Measurements from ENCODE around the gene TMEM240. TPM values are rescaled to one million over a fixed set of nuclear protein-coding genes. Genes with fewer than 3 reads are reported as not detected.

Gene TMEM240
- total RNA-seq, result 4.0 and 4.6 TPM in 2 replicates

DNA sequence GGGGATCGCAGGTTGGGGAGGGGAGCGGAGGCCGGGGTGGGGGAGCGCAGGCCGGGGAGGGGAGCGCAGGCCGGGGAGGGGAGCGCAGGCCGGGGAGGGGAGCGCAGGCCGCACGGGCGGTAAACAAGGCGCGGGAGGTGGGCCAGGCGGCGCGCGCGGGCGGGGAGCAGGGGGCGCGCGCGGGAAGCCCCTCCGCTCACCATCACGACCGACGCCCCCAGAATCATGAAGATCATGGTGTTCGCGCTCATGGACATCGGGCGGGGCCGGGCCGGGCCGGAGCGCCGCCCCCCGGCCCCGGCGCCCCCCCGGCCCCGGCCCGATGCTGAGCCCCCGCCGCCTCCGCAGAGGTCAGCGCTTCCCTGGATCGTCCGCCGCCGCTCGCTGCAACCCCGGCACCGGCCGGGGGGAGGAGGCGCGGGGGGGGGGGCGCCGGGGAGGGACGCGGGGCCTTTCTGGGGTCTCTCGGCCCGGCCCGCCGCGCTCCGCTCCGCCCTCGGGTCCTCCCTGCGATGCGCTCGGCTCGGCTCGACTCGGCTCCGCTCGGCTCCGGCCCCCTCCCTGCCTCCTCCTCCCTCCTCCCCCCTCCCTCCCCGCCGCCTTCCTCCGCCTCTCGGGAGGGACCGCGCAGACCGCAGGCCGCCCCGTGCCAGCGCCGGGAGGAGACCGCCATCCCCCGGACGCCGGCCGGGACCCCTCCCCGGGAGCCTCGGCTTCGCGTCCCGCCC, at the start of gene TMEM240:
TMEM240 (minus strand) TSS at position 535 of the 728 bp plus-strand sequence; CDS start at position 257, 278 bp downstream.

DNA sequence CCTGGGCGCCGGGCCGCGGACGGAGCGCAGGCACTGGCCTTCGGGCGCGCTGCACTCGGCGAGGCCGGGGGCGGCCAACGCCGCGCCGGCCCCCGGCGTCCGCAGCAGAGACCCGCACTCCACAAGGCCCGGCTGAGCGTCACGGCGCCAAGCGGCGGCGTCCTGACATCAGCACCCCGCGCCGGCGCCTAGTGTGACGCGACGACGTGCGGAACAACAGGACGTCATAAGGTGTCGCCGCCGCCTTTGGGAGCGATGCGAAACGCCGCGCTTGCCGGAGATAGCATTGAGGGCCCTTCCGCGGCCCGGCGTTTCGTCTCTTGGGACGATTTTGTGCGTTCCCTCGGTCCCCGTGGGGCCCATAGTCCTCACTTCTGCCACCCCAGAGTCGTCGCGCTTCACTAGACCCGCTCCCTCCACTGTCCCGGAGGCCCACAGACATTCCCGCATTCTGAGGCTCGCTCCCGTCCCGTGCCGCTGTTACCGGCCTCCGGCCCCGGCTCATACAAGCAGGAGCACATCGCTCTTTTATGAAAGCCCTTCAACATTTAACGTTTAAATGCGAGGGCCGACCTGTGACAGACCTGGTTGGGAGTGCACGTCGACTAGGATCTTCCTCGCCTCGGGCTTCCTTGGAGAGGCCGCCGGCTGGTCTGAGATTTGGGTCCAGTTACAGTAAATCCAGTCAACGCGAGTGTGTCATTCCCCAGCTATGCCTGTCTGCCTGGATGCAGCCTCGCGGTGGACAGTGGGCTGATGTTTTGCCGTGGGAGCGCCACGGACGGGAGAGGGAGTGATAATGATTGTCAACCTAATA, 34.5 kb upstream of the TMEM240 start, which contains the start of gene SSU72:
SSU72 (minus strand) TSS at position 143 of the 817 bp plus-strand sequence. CDS start 306 bp downstream, outside the sequence.

GRCh38 chr1:1511533-1512285, 28.7 kb downstream of the TMEM240 start, which contains the start of gene ATAD3A:
Gene ATAD3A (plus strand): TSS chr1:1512162. CDS start chr1:1512269, 107 bp downstream.

Other genes with a start within 250 kb of the TMEM240 start
- gene ACAP3, start 232.7 kb downstream of the TMEM240 start, total RNA-seq, result 37.3 and 39.8 TPM in 2 replicates
- 13.4 and 15.7 TPM in 2 replicates for gene PUSL1, start 232.0 kb downstream of the TMEM240 start, total RNA-seq
- gene INTS11, start 216.0 kb downstream of the TMEM240 start, total RNA-seq, result 50.6 and 66.8 TPM in 2 replicates
- gene CPTP, start 215.8 kb downstream of the TMEM240 start, total RNA-seq, result 14.2 and 14.7 TPM in 2 replicates
- 0.23 and 0.26 TPM in 2 replicates for gene TAS1R3, start 209.3 kb downstream of the TMEM240 start, total RNA-seq
- 85.9 and 151 TPM in 2 replicates for gene DVL1, start 191.2 kb downstream of the TMEM240 start, total RNA-seq
- gene MXRA8, start 182.1 kb downstream of the TMEM240 start, total RNA-seq, result 247 and 264 TPM in 2 replicates
- gene AURKAIP1, start 165.4 kb downstream of the TMEM240 start, total RNA-seq, result 55.5 and 57.1 TPM in 2 replicates
- gene CCNL2, start 141.3 kb downstream of the TMEM240 start, total RNA-seq, result 125 and 214 TPM in 2 replicates
- gene MRPL20, start 133.3 kb downstream of the TMEM240 start, total RNA-seq, result 66.3 and 70.6 TPM in 2 replicates
- gene ANKRD65, start 119.3 kb downstream of the TMEM240 start, total RNA-seq, result 0.17 and 0.39 TPM in 2 replicates
- gene VWA1, start 104.9 kb downstream of the TMEM240 start, total RNA-seq, result 8.8 and 9.8 TPM in 2 replicates
- 0.40 TPM in 1 of 2 replicates, not detected in the other for gene ATAD3C, start 90.9 kb downstream of the TMEM240 start, total RNA-seq
- 5.7 and 21.3 TPM in 2 replicates for gene ATAD3B, start 68.9 kb downstream of the TMEM240 start, total RNA-seq
- 21.6 and 36.7 TPM in 2 replicates for gene ATAD3A, start 28.5 kb downstream of the TMEM240 start, total RNA-seq
- gene SSU72, start 34.2 kb upstream of the TMEM240 start, total RNA-seq, result 65.1 and 76.9 TPM in 2 replicates
- 3.6 and 8.2 TPM in 2 replicates for gene FNDC10, start 59.5 kb upstream of the TMEM240 start, total RNA-seq
- 80.4 and 99.3 TPM in 2 replicates for gene MIB2, start 74.9 kb upstream of the TMEM240 start, total RNA-seq
- 3.8 and 8.2 TPM in 2 replicates for gene MMP23B, start 91.5 kb upstream of the TMEM240 start, total RNA-seq
- 8.6 and 10.7 TPM in 2 replicates for gene CDK11B, start 118.4 kb upstream of the TMEM240 start, total RNA-seq
- 39.8 and 45.2 TPM in 2 replicates for gene SLC35E2B, start 152.2 kb upstream of the TMEM240 start, total RNA-seq
- gene CDK11A, start 183.7 kb upstream of the TMEM240 start, total RNA-seq, result 5.9 and 11.8 TPM in 2 replicates
- 34.9 and 44.6 TPM in 2 replicates for gene NADK, start 237.8 kb upstream of the TMEM240 start, total RNA-seq